ENCODE measurements around the gene CALY.

CALY gene

GRCh38 chr10:133351408-133352318, 15.0 kb upstream of the CALY start:
- DNase-seq (ENCODE audit: low read depth), result no peak

- DNase-seq (ENCODE audit: low read depth), result no peak
Observed at GRCh38 chr10:133350950-133351329, 14.2 kb upstream of the CALY start.

GRCh38 chr10:133350283-133350949, 13.7 kb upstream of the CALY start:
- DNase-seq (ENCODE audit: low read depth), result no peak

- DNase-seq (ENCODE audit: low read depth), result no peak
Observed at GRCh38 chr10:133349577-133350011, 12.9 kb upstream of the CALY start.

- DNase-seq (ENCODE audit: low read depth), result no peak
Observed at GRCh38 chr10:133349160-133349568, 12.5 kb upstream of the CALY start.

- no peak for DNase-seq (ENCODE audit: low read depth)
Observed at GRCh38 chr10:133347710-133348517, 11.2 kb upstream of the CALY start.

- no peak for DNase-seq (ENCODE audit: low read depth)
Observed at GRCh38 chr10:133346413-133346812, 9.7 kb upstream of the CALY start.

GRCh38 chr10:133344236-133344635, 7.5 kb upstream of the CALY start:
- DNase-seq (ENCODE audit: low read depth), result no peak

- no peak for DNase-seq (ENCODE audit: low read depth)
Observed at GRCh38 chr10:133343558-133343957, 6.9 kb upstream of the CALY start.

GRCh38 chr10:133342942-133343341, 6.2 kb upstream of the CALY start:
- no peak for DNase-seq (ENCODE audit: low read depth)

- DNase-seq (ENCODE audit: low read depth), result no peak
Observed at GRCh38 chr10:133341983-133342382, 5.3 kb upstream of the CALY start.

GRCh38 chr10:133339708-133340380, 3.1 kb upstream of the CALY start:
- no peak for DNase-seq (ENCODE audit: low read depth)

- no peak for DNase-seq (ENCODE audit: low read depth)
Observed at GRCh38 chr10:133338080-133339071, 1.7 kb upstream of the CALY start.

- DNase-seq (ENCODE audit: low read depth), result no peak
Observed at GRCh38 chr10:133337370-133337725, 652 bp upstream of the CALY start.

- DNase-seq (ENCODE audit: low read depth), result no peak
Observed at GRCh38 chr10:133336118-133336576, 549 bp downstream of the CALY start.

- peak; percentile 57 for DNase-seq (ENCODE audit: low read depth)
Observed at GRCh38 chr10:133335246-133336117, 1.2 kb downstream of the CALY start.

- DNase-seq (ENCODE audit: low read depth), result no peak
Observed at GRCh38 chr10:133334503-133335245, 2.0 kb downstream of the CALY start.

- no peak for DNase-seq (ENCODE audit: low read depth)
Observed at GRCh38 chr10:133332936-133333699, 3.6 kb downstream of the CALY start.
